ENCODE data around the gene TMEM209.
"Not testable (repeated sequence)": the region's sequence is repeated elsewhere in the genome, so short reads cannot be mapped to it uniquely, and the experiment has no call there.

The TMEM209 gene

GRCh38 chr7:130157700-130158099 lies 47.5 kb downstream of the TMEM209 start:
- no peak for DNase-seq

DNA sequence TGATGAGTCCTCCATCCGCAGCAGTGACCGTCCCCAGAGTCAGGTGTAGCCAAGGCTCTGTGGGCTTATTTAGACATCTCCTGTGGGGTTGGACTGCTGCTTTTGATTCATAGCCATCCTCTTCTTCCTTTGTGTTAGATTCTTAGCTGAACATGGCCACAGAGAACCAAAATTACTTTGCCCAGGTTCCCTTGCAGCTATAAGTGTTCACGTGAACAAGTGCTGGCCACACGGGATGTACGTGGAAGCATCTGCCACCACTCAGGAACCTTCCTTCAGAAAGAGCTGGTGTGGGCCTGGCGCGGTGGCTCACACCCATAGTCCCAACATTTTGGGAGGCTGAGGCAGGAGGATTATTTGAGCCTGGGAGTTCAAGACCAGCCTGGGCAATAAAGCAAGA lies 49.1 kb downstream of the TMEM209 start:
- DNase-seq: no peak

DNA sequence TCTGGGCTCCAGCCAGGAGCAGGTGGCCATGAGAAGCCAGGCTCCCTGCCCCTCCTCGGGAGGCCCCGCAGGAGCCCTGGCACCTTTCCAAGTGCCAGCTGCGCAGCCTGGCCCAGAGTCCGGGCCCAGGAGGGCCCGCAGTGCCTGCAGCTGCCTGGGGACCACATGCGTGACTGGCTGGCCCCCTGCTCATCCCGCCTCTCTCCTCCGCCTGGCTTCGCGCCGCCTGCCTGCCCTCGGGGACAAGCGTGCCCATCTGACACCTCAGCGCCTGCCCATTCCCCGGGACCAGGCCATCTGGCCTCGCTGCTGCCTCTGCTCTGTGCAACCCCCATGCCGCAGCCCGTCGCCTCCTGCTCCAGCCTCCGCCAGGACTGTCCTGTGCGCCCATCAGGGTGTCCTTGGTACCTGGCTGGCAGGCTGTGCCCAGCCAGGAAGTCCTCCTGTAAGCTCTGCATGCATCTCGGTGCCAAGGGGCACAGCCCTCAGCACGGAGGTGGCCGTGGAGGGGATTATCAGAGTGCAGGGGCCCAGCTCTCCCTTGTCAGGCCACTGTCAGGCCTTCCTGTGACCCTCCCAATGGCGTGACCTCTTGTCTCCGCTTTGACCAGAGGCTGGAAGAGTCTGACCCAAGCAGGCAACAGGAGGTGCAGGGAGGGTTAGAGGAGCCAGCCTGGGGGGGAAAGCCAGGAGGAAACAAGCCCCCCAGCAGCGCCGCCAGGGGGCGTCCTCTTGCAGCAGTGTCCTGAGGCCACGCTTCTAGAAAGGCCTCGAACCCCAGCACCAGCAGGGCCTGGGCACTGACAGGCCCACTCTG lies 50.5 kb downstream of the TMEM209 start:
- DNase-seq: no peak

DNA sequence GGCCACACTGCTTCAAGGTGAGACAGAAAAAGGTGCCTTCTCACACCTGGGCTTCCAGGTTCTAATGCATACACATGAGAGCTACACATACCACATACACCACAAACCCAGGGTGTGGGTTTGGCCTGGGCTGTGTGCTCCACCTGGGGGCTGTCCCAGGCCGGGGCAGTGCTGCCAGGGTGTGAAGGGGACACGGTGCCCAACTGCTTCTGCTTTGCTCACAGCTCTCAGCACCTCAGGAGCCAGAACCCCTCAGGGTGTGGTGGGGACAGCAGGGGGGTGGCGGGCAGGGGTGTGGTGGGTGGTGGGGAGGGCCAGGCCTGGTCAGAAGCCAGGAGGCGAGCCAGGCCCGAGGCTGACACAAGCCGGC lies 51.1 kb downstream of the TMEM209 start:
- no peak for DNase-seq

GRCh38 chr7:130153211-130153908 lies 51.8 kb downstream of the TMEM209 start:
- no peak for DNase-seq

- DNase-seq: no peak
Observed at GRCh38 chr7:130152493-130153210, 52.6 kb downstream of the TMEM209 start.

DNA sequence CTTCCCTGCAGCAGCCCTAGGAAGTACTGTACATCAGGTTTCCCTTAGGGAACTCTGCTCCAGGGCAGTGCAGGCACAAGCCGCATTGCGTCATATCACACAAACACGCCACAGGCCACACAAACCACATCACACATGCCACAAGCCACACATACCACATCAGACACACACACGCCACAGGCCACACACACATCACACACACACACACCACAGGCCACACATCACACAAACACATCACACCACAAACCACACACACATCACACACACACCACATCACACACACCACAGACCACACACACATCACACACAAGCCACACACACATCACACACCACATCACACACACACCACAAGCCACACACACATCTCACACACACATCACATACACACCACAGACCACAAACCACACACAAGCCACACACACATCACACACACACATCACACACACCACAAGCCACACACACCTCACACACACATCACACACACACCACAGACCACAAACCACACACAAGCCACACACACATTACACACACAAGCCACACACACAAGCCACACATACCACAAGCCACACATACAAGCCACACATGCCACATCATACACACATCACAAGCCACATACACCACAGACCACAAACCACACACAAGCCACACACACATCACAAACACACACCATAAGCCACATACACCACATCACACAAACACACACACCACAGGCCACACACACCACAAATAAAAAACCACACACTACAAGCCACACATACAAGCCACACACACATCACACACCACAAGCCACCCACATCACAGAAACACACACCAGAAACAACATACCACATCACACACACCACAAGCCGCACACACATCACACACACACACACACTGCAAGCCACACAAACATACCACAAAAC lies 53.4 kb downstream of the TMEM209 start:
- peak; percentile 74 for DNase-seq

DNA sequence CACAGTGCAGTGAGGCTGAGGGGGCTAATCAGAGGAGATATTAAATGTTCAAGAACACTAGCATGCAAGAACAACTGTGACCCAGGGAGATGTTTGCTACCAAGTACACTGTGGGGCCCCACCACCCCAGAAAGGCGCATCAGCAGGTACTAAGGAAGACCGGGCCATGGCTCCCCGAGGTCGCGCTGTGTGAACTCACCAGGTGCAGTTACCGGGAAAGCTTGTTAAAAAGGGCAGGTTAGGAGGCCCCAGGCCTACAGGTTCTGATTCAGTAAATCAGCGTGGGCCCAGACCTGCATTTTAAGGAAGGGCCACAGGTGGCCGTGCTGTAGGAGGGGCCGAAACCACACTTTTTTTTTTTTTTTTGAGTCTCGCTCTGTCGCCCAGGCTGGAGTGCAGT lies 54.6 kb downstream of the TMEM209 start:
- no peak for DNase-seq

GRCh38 chr7:130149281-130150139 lies 55.7 kb downstream of the TMEM209 start:
- DNase-seq: no peak

DNA sequence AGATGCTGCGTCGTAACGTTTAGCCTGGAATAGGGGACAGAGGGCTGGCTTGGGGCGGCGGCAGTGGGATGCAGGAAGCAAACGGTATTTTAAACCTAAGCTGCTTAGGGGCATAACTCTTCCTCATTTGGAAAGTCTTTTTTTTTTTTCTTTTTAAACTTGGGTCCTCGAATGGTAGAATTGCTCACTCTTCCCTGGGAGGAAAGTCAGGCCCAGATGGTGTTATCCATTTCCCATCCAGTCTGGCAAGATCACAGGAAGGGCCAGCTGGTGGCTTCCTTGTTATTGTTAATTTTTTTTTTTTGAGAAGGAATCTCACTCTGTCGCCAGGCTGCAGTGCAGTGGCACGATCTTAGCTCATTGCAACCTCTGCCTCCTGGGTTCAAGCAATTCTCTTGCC lies 56.6 kb downstream of the TMEM209 start:
- no peak for DNase-seq

DNA sequence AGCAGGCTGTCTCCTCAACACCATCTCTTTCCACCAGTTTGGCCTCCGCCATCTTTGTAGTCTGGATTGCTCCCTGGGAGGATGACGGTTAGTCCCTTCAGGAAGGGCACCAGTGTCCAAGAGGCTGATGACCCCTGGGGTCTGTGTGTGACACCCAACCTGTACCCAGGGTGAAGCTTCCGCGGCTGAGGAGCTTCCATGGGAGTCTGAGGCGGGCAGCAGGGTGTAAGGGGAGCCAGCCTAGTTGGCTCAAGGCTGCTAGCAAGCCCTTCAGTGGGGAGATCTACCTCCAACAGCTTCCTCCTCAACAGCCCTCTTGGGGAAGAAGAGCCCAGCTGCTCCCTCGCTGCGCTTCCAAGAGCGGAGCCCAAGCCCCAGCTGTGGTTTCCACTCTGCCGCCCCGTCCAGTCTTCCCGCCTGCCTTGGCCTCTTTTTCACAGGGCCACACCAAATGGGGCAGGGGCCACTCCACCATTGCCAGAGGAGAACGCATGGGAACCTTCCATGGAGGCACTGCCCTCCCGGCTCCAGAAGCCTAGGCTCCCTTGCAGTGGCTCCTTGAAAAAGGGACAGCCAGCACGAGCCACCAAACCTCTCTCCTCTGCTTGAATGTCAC lies 57.4 kb downstream of the TMEM209 start:
- no peak for DNase-seq

DNA sequence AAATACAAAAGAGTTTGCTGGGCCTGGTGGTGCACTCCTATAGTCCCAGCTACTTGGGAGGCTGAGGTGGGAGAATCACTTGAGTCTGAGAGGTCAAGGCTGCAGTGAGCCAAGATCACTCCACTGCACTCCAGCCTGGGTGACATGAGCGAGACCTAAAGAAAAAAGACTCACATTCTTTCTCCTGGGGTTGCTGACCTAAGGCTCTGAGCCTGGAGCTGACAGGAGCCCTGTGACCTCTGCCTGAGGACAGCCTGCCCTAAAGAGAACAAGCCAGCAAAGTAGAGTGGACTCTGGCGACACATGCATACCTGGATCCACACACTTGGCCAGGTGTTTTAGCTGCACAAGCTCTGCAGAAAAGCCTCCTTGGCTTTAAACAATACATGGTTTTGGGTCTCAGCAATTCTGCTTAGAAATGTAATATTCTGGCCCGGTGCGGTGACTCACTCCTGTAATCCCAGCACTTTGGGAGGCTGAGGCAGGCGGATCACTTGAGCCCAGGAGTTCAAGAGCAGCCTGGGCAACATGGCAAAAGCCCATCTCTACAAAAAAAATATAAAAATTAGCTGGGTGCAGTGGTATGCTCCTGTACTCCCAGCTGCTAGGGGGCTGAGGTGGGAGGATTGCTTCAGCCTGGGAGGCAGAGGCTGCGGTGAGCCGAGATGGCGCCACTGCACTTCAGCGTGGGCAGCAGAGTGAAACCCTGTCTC lies 58.4 kb downstream of the TMEM209 start:
- no peak for DNase-seq

GRCh38 chr7:130146142-130146541 lies 59.1 kb downstream of the TMEM209 start:
- not testable (repeated sequence) for DNase-seq

GRCh38 chr7:130145424-130146100 lies 59.6 kb downstream of the TMEM209 start:
- DNase-seq: no peak

- DNase-seq: no peak
Observed at GRCh38 chr7:130144312-130145171, 60.7 kb downstream of the TMEM209 start.

GRCh38 chr7:130143986-130144311 lies 61.3 kb downstream of the TMEM209 start:
- DNase-seq: no peak

DNA sequence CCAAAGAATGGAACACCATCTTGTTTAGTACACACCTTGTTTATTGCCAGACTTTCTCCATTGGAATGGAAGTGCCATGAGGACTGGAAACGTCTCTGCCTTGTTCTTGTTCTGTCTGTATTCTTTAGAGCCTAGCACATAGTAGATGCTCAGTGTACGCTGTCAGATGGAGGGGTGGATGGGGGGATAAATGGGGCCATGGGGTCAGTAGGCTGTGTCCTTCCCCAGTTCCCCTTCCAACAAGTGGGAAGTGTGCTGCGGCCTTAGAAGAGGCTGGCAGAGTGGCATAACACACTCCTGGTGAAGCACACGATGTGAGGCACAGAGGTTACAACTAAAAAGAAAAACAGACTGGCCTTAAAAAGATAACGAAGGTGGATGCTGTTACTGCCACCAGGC lies 61.9 kb downstream of the TMEM209 start:
- DNase-seq: no peak

- no peak for DNase-seq
Observed at GRCh38 chr7:130142654-130143333, 62.4 kb downstream of the TMEM209 start.
